Endothelial cell of umbilical vein (primary cell): ENCODE results near the gene SRA1. TPM values are rescaled to one million over a fixed set of nuclear protein-coding genes. Genes with fewer than 3 reads are reported as not detected.
"Not testable (repeated sequence)": the region's sequence is repeated elsewhere in the genome, so short reads cannot be mapped to it uniquely, and the experiment has no call there.

ENCODE experiments used
- BruUV-seq: library from RNA; stranded (reverse); fragments of 400-500 nt; replicated peaks from 2 replicates; lab custom pipeline; 2021; lab: Mats Ljungman, UMichigan
- CTCF ChIA-PET: fragments of 300-600, 350-600 bp; sonication (Branson Sonifier 250); formaldehyde crosslinking; loops from one replicate; lab custom pipeline; 2021; ENCODE audit warnings: antibody characterized with exemption, inconsistent platforms; lab: Charles Lee
- POLR2A ChIA-PET: fragments of 300-600, 350-600 bp; sonication (Branson Sonifier 250); formaldehyde crosslinking; loops from one replicate; lab custom pipeline; 2021; ENCODE audit warnings: antibody characterized with exemption, inconsistent platforms; lab: Charles Lee
- DNase-seq: peaks from one replicate; pipeline ENCODE4 v3.0.0-alpha.2; 2011; ENCODE audit warnings: low read depth, low spot score
- FAIRE-seq: peaks from 2 replicates; lab custom pipeline; 2011; peaks lifted over from hg19 to GRCh38; lab: Jason Lieb, UNC
- H2AFZ ChIP-seq: 2 replicates; pipeline ENCODE4 v1.6.0; 2012; ENCODE audit warnings: low read depth, low read length, control low read depth, inconsistent platforms
- H3K27ac ChIP-seq: 2 replicates; pipeline ENCODE4 v1.5.1; 2011; ENCODE audit warnings: low read depth, mild to moderate bottlenecking, control low read depth, low read length, moderate library complexity; ENCODE audit not compliant: insufficient read depth
- H3K27me3 ChIP-seq, 2 experiments: 2 replicates each; pipeline versions ENCODE4 v1.6.0 to v1.6.1; 2011; ENCODE audit warnings: low read length in 2 of 2, mixed read lengths in 1 of 2; ENCODE audit not compliant: control insufficient read depth in 2 of 2, insufficient read depth in 2 of 2
- H3K36me3 ChIP-seq, 2 experiments: 2 replicates in 1 of 2; 3 replicates in 1 of 2; pipeline ENCODE4 v1.5.1; 2011; ENCODE audit warnings: low read length in 2 of 2, mild to moderate bottlenecking in 1 of 2, moderate library complexity in 1 of 2; ENCODE audit not compliant: control insufficient read depth in 2 of 2, insufficient read depth in 2 of 2; ENCODE audit errors: extremely low read depth in 1 of 2
- H3K4me1 ChIP-seq: 3 replicates; pipeline ENCODE4 v1.5.1; 2011; ENCODE audit warnings: mild to moderate bottlenecking, low read length; ENCODE audit not compliant: control insufficient read depth, insufficient read depth; ENCODE audit errors: extremely low read depth
- H3K4me2 ChIP-seq: 2 replicates; pipeline ENCODE4 v1.6.1; 2011; ENCODE audit warnings: low read length, control low read depth, mixed read lengths; ENCODE audit not compliant: insufficient read depth
- H3K4me3 ChIP-seq, 3 experiments: fragments of 200-600 bp in 1 of 3; sonication (generic), shearing (Covaris generic) in 1 of 3; replicated peaks in 1 of 3; 2 replicates each; pipeline ENCODE4 v1.5.1; 2011 to 2016; ENCODE audit warnings: control low read depth in 3 of 3, low read length in 3 of 3, mild to moderate bottlenecking in 2 of 3, inconsistent platforms in 1 of 3, low read depth in 1 of 3, moderate library complexity in 1 of 3; ENCODE audit not compliant: insufficient read depth in 1 of 3
- H3K79me2 ChIP-seq: 2 replicates; pipeline ENCODE4 v1.6.0; 2012; ENCODE audit warnings: low read length, inconsistent platforms; ENCODE audit not compliant: control insufficient read depth, insufficient read depth
- H3K9ac ChIP-seq: replicated peaks from 2 replicates; pipeline ENCODE3; 2011; ENCODE audit warnings: low read length, control low read depth; ENCODE audit not compliant: insufficient read depth; ENCODE audit errors: extremely low read depth
- H3K9me1 ChIP-seq: replicated peaks from 3 replicates; pipeline ENCODE4 v1.6.0; 2011; ENCODE audit warnings: mild to moderate bottlenecking, low read length; ENCODE audit not compliant: control insufficient read depth, insufficient read depth; ENCODE audit errors: extremely low read depth
- H3K9me3 ChIP-seq: replicated peaks from 2 replicates; pipeline ENCODE4 v1.5.1; 2012; ENCODE audit warnings: low read length, inconsistent platforms; ENCODE audit not compliant: control insufficient read depth, insufficient read depth
- H4K20me1 ChIP-seq: replicated peaks from 2 replicates; pipeline ENCODE3; 2011; ENCODE audit warnings: mild to moderate bottlenecking, low read length; ENCODE audit not compliant: control insufficient read depth, insufficient read depth; ENCODE audit errors: extremely low read depth
- EZH2 ChIP-seq: IDR thresholded peaks from 2 replicates; pipeline ENCODE4 v1.6.1; 2012; ENCODE audit warnings: borderline replicate concordance, low read depth, mild to moderate bottlenecking, moderate library complexity, low read length, inconsistent platforms; ENCODE audit not compliant: severe bottlenecking
- GATA2 ChIP-seq: IDR thresholded peaks from 2 replicates; pipeline ENCODE4 v1.7.0; 2011; ENCODE audit warnings: low read depth, mild to moderate bottlenecking, moderate library complexity, mixed read lengths, low read length; ENCODE audit not compliant: insufficient read length, insufficient read depth
- JUN ChIP-seq: IDR thresholded peaks from 2 replicates; pipeline ENCODE4 v1.6.1; 2011; ENCODE audit warnings: borderline replicate concordance, low read depth; ENCODE audit not compliant: insufficient read length, insufficient read depth
- POLR2AphosphoS5 ChIP-seq: IDR thresholded peaks from 2 replicates; pipeline ENCODE4 v1.6.1; 2012; ENCODE audit warnings: low read depth, mild to moderate bottlenecking, control low read depth, low read length, moderate library complexity; ENCODE audit not compliant: insufficient read depth
- dilution Hi-C: fragments of 300-500 bp; cut with MboI; formaldehyde crosslinking; loops from one replicate; pipeline ENCODE4 v1.15.0; 2019; ENCODE audit warnings: low sequenced_read_pairs; ENCODE audit not compliant: extremely low pct_ligation_motif_present
- intact Hi-C: fragments of 100-400 bp; cut with micrococcal nuclease; formaldehyde crosslinking; loops from one replicate; pipeline ENCODE4 v1.10.0; 2022
- polyA plus RNA-seq, 4 experiments: library from polyadenylated mRNA; depleted of rRNA in 3 of 4; stranded (reverse) in 3 of 4; unstranded in 1 of 4; fragments of >200 nt; gene quantifications; 2 replicates each; pipeline versions ENCODE4 v1.2.1 to v1.2.3, GENCODE V29; 2011 to 2012; ENCODE audit warnings: missing spikeins in 1 of 4
- total RNA-seq: library from RNA; stranded (reverse); gene quantifications from 2 replicates; pipeline ENCODE4 v1.2.3, GENCODE V29; 2021
- TF ChIP-seq, protein P1 (sequence below), 2 donors: IDR thresholded peaks; 1 replicate in 1 of 2; 2 replicates in 1 of 2; pipeline ENCODE4 v1.5.1; 2011; ENCODE audit warnings: low read length in 2 of 2, mild to moderate bottlenecking in 2 of 2, moderate library complexity in 2 of 2, control low read depth in 1 of 2, inconsistent platforms in 1 of 2, low read depth in 1 of 2; ENCODE audit not compliant: insufficient read depth in 1 of 2; ENCODE audit errors: extremely low read depth in 1 of 2
- TF ChIP-seq, protein P2 (sequence below): IDR thresholded peaks from 2 replicates; pipeline ENCODE4 v1.6.1; 2011; ENCODE audit not compliant: insufficient read depth, insufficient read length

Gene SRA1
- total and polyA plus RNA-seq, 2 donors (not counting 3 experiments of a cell fraction or from before 2014, with no cell fraction given): 17.6 to 19.7 TPM

DNA sequence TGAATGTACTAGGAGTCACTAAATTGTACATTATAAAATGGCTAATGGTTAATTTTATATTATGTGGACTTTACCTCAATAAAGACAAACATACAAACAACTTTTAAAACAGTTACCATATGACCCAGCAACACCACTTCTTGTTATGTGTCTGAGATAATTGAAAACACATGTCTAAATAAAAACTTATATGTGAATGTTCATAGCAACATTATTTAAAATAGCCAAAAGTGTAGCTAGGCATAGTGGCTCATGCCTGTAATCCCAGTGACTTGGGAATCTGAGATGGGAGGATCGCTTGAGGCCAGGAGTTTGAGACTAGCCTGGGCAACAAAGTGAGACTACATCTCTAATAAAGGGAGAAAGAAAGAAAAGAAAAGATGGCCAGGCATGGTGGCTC, 30.2 kb upstream of the SRA1 start:
- TF ChIP-seq POLR2AphosphoS5: no peak
- TF ChIP-seq EZH2: no peak
- TF ChIP-seq JUN: no peak
- TF ChIP-seq, protein P1, sequence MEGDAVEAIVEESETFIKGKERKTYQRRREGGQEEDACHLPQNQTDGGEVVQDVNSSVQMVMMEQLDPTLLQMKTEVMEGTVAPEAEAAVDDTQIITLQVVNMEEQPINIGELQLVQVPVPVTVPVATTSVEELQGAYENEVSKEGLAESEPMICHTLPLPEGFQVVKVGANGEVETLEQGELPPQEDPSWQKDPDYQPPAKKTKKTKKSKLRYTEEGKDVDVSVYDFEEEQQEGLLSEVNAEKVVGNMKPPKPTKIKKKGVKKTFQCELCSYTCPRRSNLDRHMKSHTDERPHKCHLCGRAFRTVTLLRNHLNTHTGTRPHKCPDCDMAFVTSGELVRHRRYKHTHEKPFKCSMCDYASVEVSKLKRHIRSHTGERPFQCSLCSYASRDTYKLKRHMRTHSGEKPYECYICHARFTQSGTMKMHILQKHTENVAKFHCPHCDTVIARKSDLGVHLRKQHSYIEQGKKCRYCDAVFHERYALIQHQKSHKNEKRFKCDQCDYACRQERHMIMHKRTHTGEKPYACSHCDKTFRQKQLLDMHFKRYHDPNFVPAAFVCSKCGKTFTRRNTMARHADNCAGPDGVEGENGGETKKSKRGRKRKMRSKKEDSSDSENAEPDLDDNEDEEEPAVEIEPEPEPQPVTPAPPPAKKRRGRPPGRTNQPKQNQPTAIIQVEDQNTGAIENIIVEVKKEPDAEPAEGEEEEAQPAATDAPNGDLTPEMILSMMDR (IDR thresholded peaks at IDR 0.05; ENCODE audit: extremely low read depth in 1 of 2, insufficient read depth in 1 of 2, low read depth in 1 of 2, low read length in 2 of 2): no peak
- TF ChIP-seq GATA2: no peak
- TF ChIP-seq, protein P2, sequence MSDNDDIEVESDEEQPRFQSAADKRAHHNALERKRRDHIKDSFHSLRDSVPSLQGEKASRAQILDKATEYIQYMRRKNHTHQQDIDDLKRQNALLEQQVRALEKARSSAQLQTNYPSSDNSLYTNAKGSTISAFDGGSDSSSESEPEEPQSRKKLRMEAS: no peak
- no peaks in the 10 kb centered on the region for H3K36me3 ChIP-seq
- no peaks in the 10 kb centered on the region for H3K27me3 ChIP-seq
- CTCF ChIA-PET: interaction anchor here (1.3 to 2.3 kb wide), 2 partner anchors 11 to 224 kb away, joined by 5 to 10 read pairs; no protein-coding TSS in a partner anchor
- H3K27ac ChIP-seq: no peak overlapping the region
- no peaks in the 10 kb centered on the region for H3K9me3 ChIP-seq
- no peaks in the 10 kb centered on the region for H4K20me1 ChIP-seq
- H3K4me2 ChIP-seq: no peak overlapping the region
- DNase-seq: no peak
- H3K9me1 ChIP-seq: no peaks in the 10 kb centered on the region
- dilution Hi-C loops: no loop called here
- POLR2A ChIA-PET: no interaction called here
- intact Hi-C loops: no loop called here
- BruUV-seq: no TSS peak
- FAIRE-seq: no peak
- H2AFZ ChIP-seq: no peak overlapping the region
- no peaks in the 10 kb centered on the region for H3K79me2 ChIP-seq
- no peak overlapping the region for H3K4me3 ChIP-seq
- H3K4me1 ChIP-seq: peaks cover 23% of the 10 kb centered on the region
- no peak overlapping the region for H3K9ac ChIP-seq

DNA sequence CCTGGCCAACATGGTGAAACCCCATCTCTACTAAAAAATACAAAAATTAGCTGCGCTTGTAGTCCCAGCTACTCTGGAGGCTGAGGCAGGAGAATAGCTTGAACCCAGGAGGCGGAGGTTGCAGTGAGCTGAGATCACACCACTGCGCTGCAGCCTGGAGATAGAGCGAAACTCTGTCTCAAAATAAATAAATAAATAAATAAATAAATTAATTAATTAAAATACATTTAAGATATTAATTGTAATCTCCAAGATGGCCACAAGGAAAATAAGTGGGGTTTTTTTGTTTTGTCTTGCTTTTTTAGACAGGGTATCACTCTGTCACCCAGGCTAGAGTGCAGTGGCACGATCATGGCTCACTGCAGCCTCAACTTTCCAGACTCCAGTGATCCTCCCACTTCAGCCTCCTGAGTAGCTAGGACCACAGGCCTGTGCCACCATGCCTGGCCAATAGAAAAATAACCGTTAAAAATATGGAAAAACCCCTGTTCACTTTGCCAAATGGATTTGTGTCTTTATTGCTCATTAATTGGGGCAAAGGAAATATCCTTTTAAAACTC, 22.0 kb upstream of the SRA1 start:
- DNase-seq, H3K9ac ChIP-seq, H3K27me3 ChIP-seq, H3K9me3 ChIP-seq, H2AFZ ChIP-seq, H3K79me2 ChIP-seq, H3K4me2 ChIP-seq, intact Hi-C loops, H3K27ac ChIP-seq, H3K9me1 ChIP-seq, H3K4me1 ChIP-seq, POLR2A ChIA-PET, H3K36me3 ChIP-seq, H3K4me3 ChIP-seq, H4K20me1 ChIP-seq, dilution Hi-C loops, BruUV-seq, FAIRE-seq: not testable (repeated sequence)
- CTCF ChIA-PET: interaction anchor here (0.6 to 8.1 kb wide), 6 partner anchors 10 to 60 kb away, joined by 3 to 108 read pairs (median 4); partner anchors contain the start of gene CD14
